Measurements from ENCODE around the gene CAND1.

The CAND1 gene

DNA sequence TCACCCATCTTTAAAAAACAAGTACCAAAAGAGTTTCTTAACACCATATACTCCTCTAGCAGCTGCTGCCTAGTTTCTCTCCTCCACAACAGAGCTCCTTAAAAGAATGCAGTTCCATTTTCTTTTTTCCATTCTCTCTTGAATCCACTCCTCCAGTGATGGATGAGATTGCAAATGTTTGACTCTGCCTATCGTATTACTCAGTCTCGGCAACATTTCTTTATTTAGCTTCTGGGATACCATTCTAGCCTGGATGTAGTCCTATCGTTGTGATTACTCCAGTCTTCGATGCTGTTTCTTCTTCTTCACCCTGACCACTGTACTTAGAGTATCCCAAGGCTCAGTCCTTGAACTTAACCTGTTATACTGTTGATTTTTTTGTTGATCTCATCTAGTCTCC is 30.8 kb downstream of the CAND1 start:
- no peaks in the 10 kb centered on the region for H3K9me3 ChIP-seq (ENCODE audit: control insufficient read depth, insufficient read depth, low read length)
- H3K9ac ChIP-seq (ENCODE audit: low read depth, low read length), result no peak overlapping the region
- no peaks in the 10 kb centered on the region for H3K4me1 ChIP-seq (ENCODE audit: insufficient read depth, low read length)
- peaks cover 8% of the 10 kb centered on the region for H3K36me3 ChIP-seq (ENCODE audit: insufficient read depth, low read length)

DNA sequence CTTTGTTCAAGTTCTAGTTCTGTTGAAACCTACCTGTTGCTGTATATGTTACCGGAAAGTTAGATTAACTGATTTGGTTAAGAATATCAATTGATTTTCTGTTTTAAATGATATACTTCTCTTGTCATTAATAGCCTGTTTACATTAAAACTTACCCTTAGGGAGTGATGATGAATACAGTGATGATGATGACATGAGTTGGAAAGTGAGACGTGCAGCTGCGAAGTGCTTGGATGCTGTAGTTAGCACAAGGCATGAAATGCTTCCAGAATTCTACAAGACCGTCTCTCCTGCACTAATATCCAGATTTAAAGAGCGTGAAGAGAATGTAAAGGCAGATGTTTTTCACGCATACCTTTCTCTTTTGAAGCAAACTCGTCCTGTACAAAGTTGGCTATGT is 33.0 kb downstream of the CAND1 start:
- H3K4me1 ChIP-seq (ENCODE audit: insufficient read depth, low read length), result no peaks in the 10 kb centered on the region
- no peaks in the 10 kb centered on the region for H3K9me3 ChIP-seq (ENCODE audit: control insufficient read depth, insufficient read depth, low read length)
- peaks cover 12% of the 10 kb centered on the region for H3K36me3 ChIP-seq (ENCODE audit: insufficient read depth, low read length)
- H3K9ac ChIP-seq (ENCODE audit: low read depth, low read length), result no peak overlapping the region

GRCh38 chr12:67305544-67305943 is 36.4 kb downstream of the CAND1 start:
- Histone ChIP-seq H3K9ac (ENCODE audit: low read depth, low read length) (no peak overlapping the region), H3K9me3 (ENCODE audit: control insufficient read depth, insufficient read depth, low read length) (no peaks in the 10 kb centered on the region), H3K36me3 (ENCODE audit: insufficient read depth, low read length) (peaks cover 24% of the 10 kb centered on the region)

DNA sequence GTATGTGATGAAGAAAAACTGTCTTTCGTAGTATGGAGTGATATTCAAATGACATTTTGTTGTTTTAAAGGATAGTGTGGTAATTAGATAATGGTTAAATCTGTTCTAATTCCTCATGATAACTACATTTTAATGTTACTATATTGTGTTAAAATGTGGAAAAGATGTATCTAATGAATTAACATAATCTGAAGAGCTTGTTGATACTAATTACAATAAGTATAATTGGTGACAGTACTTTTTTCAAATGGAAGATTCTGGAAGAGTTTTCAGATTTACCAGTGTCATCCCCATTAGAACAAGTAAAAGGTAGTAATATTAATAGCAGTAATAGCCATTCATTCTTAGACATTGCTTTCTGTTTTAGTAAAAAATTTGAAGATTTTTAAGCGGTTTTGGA is 37.6 kb downstream of the CAND1 start:
- Histone ChIP-seq H3K4me1 (ENCODE audit: insufficient read depth, low read length) (no peaks in the 10 kb centered on the region), H3K9me3 (ENCODE audit: control insufficient read depth, insufficient read depth, low read length) (no peaks in the 10 kb centered on the region), H3K36me3 (ENCODE audit: insufficient read depth, low read length) (peaks cover 28% of the 10 kb centered on the region), H3K9ac (ENCODE audit: low read depth, low read length) (no peak overlapping the region)

More at GRCh38 chr12:67305544-67305943, 36.4 kb downstream of the CAND1 start:
- H3K4me1 ChIP-seq (ENCODE audit: insufficient read depth, low read length), result no peaks in the 10 kb centered on the region

- peaks cover 16% of the 10 kb centered on the region for H3K36me3 ChIP-seq (ENCODE audit: insufficient read depth, low read length)
- H3K9me3 ChIP-seq (ENCODE audit: control insufficient read depth, insufficient read depth, low read length), result no peaks in the 10 kb centered on the region
- H3K9ac ChIP-seq (ENCODE audit: low read depth, low read length), result no peak overlapping the region
- no peaks in the 10 kb centered on the region for H3K4me1 ChIP-seq (ENCODE audit: insufficient read depth, low read length)
Measured at GRCh38 chr12:67315661-67316060, 46.5 kb downstream of the CAND1 start.

- Histone ChIP-seq H3K9ac (ENCODE audit: low read depth, low read length) (no peak overlapping the region), H3K9me3 (ENCODE audit: control insufficient read depth, insufficient read depth, low read length) (no peaks in the 10 kb centered on the region; the same call in 1 of the 2 replicates), H3K36me3 (ENCODE audit: insufficient read depth, low read length) (peaks cover 9% of the 10 kb centered on the region; the same call in 1 of the 2 replicates), H3K4me1 (ENCODE audit: insufficient read depth, low read length) (no peaks in the 10 kb centered on the region)
Measured at GRCh38 chr12:67318786-67319185, 49.6 kb downstream of the CAND1 start.

DNA sequence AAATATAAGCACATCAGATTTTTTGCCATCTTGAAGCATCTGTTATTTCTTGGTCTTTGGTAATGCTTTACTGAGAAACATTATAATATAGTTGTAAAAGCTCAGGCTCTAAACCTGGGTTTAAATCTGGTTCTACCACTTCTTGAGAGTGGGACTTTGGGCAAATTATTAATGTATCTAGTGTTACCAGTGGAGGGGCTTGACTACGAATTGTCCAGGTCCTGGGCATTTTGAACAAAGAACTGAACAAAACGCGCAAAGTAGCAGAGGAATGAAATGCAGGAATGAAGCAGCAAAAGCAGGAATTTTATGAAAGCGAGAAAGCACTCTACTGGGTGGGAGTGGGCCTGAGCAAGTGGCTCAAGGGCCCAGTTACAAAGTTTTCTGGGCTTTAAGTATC is 50.8 kb downstream of the CAND1 start:
- Histone ChIP-seq H3K9ac (ENCODE audit: low read depth, low read length) (no peak overlapping the region), H3K36me3 (ENCODE audit: insufficient read depth, low read length) (peaks cover 9% of the 10 kb centered on the region; the same call in 1 of the 2 replicates), H3K4me1 (ENCODE audit: insufficient read depth, low read length) (no peaks in the 10 kb centered on the region), H3K9me3 (ENCODE audit: control insufficient read depth, insufficient read depth, low read length) (peaks cover 4% of the 10 kb centered on the region)

- H3K36me3 ChIP-seq (ENCODE audit: insufficient read depth, low read length), result peaks cover 9% of the 10 kb centered on the region; the same call in 1 of the 2 replicates
- H3K9me3 ChIP-seq (ENCODE audit: control insufficient read depth, insufficient read depth, low read length), result peaks cover 11% of the 10 kb centered on the region
- no peaks in the 10 kb centered on the region for H3K4me1 ChIP-seq (ENCODE audit: insufficient read depth, low read length)
- no peak overlapping the region for H3K9ac ChIP-seq (ENCODE audit: low read depth, low read length)
Measured at GRCh38 chr12:67320614-67321295, 51.6 kb downstream of the CAND1 start.

- Histone ChIP-seq H3K9me3 (ENCODE audit: control insufficient read depth, insufficient read depth, low read length) (peaks cover 11% of the 10 kb centered on the region), H3K9ac (ENCODE audit: low read depth, low read length) (no peak overlapping the region), H3K4me1 (ENCODE audit: insufficient read depth, low read length) (no peaks in the 10 kb centered on the region), H3K36me3 (ENCODE audit: insufficient read depth, low read length) (peaks cover 6% of the 10 kb centered on the region; the same call in 1 of the 2 replicates)
Measured at GRCh38 chr12:67322580-67322979, 53.4 kb downstream of the CAND1 start.

- H3K9me3 ChIP-seq (ENCODE audit: control insufficient read depth, insufficient read depth, low read length), result peaks cover 11% of the 10 kb centered on the region
- no peak overlapping the region for H3K9ac ChIP-seq (ENCODE audit: low read depth, low read length)
- H3K4me1 ChIP-seq (ENCODE audit: insufficient read depth, low read length), result no peaks in the 10 kb centered on the region
- peaks cover 6% of the 10 kb centered on the region; the same call in 1 of the 2 replicates for H3K36me3 ChIP-seq (ENCODE audit: insufficient read depth, low read length)
Measured at GRCh38 chr12:67323007-67323406, 53.8 kb downstream of the CAND1 start.

DNA sequence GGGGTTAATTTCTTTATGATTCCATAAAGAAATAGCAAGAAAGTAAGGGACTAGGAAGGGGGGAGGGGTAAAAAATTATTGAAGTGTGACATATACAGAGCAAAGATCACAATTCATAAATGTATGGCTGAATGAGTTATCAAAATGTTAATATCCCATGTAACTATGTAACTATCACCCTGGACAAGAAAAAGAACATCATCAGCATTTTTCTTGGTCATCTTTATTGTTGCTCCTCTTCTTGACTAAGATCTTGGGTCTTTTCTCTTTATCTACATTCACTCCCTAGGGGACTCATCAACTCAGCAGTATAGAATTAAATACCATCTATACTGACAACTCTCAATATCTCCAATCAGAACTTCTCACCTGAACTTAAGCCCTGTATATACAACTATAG is 57.5 kb downstream of the CAND1 start:
- Histone ChIP-seq H3K9ac (ENCODE audit: low read depth, low read length) (no peak overlapping the region), H3K9me3 (ENCODE audit: control insufficient read depth, insufficient read depth, low read length) (peaks cover 11% of the 10 kb centered on the region)

DNA sequence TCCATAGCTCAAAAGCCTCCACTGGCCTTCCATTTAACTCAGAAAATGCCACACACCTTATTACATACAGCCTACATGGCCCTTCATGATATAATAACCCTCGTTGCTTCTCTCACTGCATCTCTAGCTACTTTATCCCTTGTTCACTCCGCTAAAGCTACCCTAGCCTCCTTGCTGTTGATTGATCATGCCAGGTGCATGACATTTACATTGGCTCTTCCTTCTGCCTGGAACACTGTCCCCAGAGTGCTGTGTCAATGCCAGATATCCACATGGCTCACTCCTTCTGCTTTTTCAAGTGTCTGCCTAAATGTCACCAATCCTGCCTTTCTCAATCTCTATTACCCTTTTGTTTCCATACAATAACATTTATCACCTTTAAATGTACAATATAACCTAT is 58.3 kb downstream of the CAND1 start:
- H3K36me3 ChIP-seq (ENCODE audit: insufficient read depth, low read length), result peaks cover 6% of the 10 kb centered on the region; the same call in 1 of the 2 replicates
- peaks cover 11% of the 10 kb centered on the region for H3K9me3 ChIP-seq (ENCODE audit: control insufficient read depth, insufficient read depth, low read length)

More for the DNA sequence above, 57.5 kb downstream of the CAND1 start:
- Histone ChIP-seq H3K4me1 (ENCODE audit: insufficient read depth, low read length) (no peaks in the 10 kb centered on the region), H3K36me3 (ENCODE audit: insufficient read depth, low read length) (peaks cover 6% of the 10 kb centered on the region; the same call in 1 of the 2 replicates)

GRCh38 chr12:67331123-67331522 is 62.0 kb downstream of the CAND1 start:
- Histone ChIP-seq H3K9ac (ENCODE audit: low read depth, low read length) (no peak overlapping the region), H3K4me1 (ENCODE audit: insufficient read depth, low read length) (no peaks in the 10 kb centered on the region), H3K36me3 (ENCODE audit: insufficient read depth, low read length) (no peaks in the 10 kb centered on the region), H3K9me3 (ENCODE audit: control insufficient read depth, insufficient read depth, low read length) (no peaks in the 10 kb centered on the region)

More for the DNA sequence above, 58.3 kb downstream of the CAND1 start:
- Histone ChIP-seq H3K4me1 (ENCODE audit: insufficient read depth, low read length) (no peaks in the 10 kb centered on the region), H3K9ac (ENCODE audit: low read depth, low read length) (no peak overlapping the region)

- Histone ChIP-seq H3K36me3 (ENCODE audit: insufficient read depth, low read length) (no peaks in the 10 kb centered on the region), H3K9ac (ENCODE audit: low read depth, low read length) (no peak overlapping the region), H3K9me3 (ENCODE audit: control insufficient read depth, insufficient read depth, low read length) (no peaks in the 10 kb centered on the region), H3K4me1 (ENCODE audit: insufficient read depth, low read length) (no peaks in the 10 kb centered on the region)
Measured at GRCh38 chr12:67331828-67332227, 62.7 kb downstream of the CAND1 start.

- no peak overlapping the region for H3K9ac ChIP-seq (ENCODE audit: low read depth, low read length)
- H3K9me3 ChIP-seq (ENCODE audit: control insufficient read depth, insufficient read depth, low read length), result no peaks in the 10 kb centered on the region
- H3K4me1 ChIP-seq (ENCODE audit: insufficient read depth, low read length), result no peaks in the 10 kb centered on the region
- H3K36me3 ChIP-seq (ENCODE audit: insufficient read depth, low read length), result no peaks in the 10 kb centered on the region
Measured at GRCh38 chr12:67333649-67334048, 64.5 kb downstream of the CAND1 start.

Measured in ES-I3 (cell line).